Activated naive CD4-positive, alpha-beta T cell treated with anti-CD3 and anti-CD28 coated beads, Interleukin-2, amount 10 ng/mL, durations not matched to agents 5 hours and 36 hours (primary cell): ENCODE measurements around the gene NCOA6. TPM values are rescaled to one million over a fixed set of nuclear protein-coding genes. Genes with fewer than 3 reads are reported as not detected.

Source experiments
- total RNA-seq, 2 experiments: library from RNA; stranded (reverse); gene quantifications; one replicate each; pipeline ENCODE4 v1.2.3, GENCODE V29; 2021

Gene NCOA6
- 10 to 100 TPM; 28.1 to 30.5 TPM for total RNA-seq

GRCh38 chr20:34825530-34826362 lies at the start of gene NCOA6:
NCOA6 (minus strand) TSS chr20:34825651; CDS start chr20:34782355, 43,296 bp downstream.

GRCh38 chr20:34872622-34873224 lies 47.3 kb upstream of the NCOA6 start, which contains the start of gene GGT7:
GGT7 (minus strand) TSS chr20:34872856; CDS start chr20:34872815, 41 bp downstream.

GRCh38 chr20:34704177-34705007 lies 121.1 kb downstream of the NCOA6 start, which contains the start of gene TP53INP2:
TP53INP2 (plus strand) TSS chr20:34704344; CDS start chr20:34708740, 4,396 bp downstream.

DNA sequence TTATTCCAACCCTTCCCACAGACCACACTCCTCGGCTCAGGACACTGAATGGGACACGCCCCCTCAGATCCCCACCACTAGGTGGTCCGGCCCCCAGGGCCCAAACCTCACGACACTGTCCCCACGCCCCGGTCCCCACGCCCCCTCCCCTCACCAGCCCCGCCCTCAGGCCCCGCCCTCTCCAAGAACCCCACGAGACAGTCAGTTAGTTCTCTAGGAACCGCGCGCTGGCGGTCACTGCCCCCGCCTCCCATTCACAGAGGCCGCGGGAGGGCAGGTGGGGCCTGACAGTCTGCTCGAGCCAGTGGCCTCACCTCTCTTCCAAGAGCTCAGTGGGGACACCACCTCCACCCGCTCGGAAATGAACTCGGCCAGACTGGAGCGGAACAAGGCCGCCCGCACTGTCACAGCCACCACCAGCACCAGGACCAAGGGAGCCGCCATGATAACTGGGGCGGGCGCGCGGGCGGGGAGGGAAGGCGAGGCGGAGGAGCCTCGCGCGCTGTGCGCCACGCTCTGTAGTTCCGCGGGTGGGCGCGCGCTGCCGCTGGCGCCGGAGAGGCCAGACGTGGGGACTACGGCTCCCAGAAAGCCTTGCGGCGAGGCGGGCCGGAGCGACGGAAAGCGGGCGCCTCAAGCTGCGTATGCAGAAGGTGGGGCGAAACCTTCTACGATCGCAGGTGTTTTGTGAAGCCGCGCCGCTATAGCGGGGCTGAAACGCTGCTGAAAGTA lies 148.6 kb downstream of the NCOA6 start, which contains the start of gene PIGU:
Gene PIGU, minus strand, starts transcription at position 451 of the 732 bp plus-strand sequence. Its CDS starts 7 bp downstream, at position 444.

Other genes with a start within 250 kb of the NCOA6 start
- gene PIGU, start 148.6 kb downstream of the NCOA6 start, total RNA-seq, result 10 to 100 TPM; 14.3 to 15.6 TPM
- gene TP53INP2, start 121.3 kb downstream of the NCOA6 start, total RNA-seq, result 1 to 10 TPM; 3.1 to 3.7 TPM
- 10 to 100 TPM; 12.0 to 13.4 TPM for gene GGT7, start 47.2 kb upstream of the NCOA6 start, total RNA-seq
- 10 to 100 TPM; 62.0 to 64.8 TPM for gene ACSS2, start 51.0 kb upstream of the NCOA6 start, total RNA-seq
- 10 to 100 TPM; 49.1 to 49.5 TPM for gene GSS, start 130.2 kb upstream of the NCOA6 start, total RNA-seq
- gene MYH7B, start 130.2 kb upstream of the NCOA6 start, total RNA-seq, result under 1 TPM; 0.22 to 0.25 TPM